COLO668 (cell line): ENCODE results near the gene FCGBP.
"Not testable (repeated sequence)": the region's sequence is repeated elsewhere in the genome, so short reads cannot be mapped to it uniquely, and the experiment has no call there.

Experiments
- DNase-seq: peaks from one replicate; lab custom pipeline; 2025; ENCODE audit not compliant: unreplicated experiment; lab: John Stamatoyannopoulos, UW

Gene FCGBP

GRCh38 chr19:39934584-39935363 is at the start of gene FCGBP:
Gene FCGBP, minus strand, starts transcription at chr19:39934634.
- no peak for DNase-seq

- no peak for DNase-seq
These were observed 49.4 kb upstream of the FCGBP start for GRCh38 chr19:39983695-39984300.

- no peak for DNase-seq
These were observed 48.4 kb upstream of the FCGBP start for GRCh38 chr19:39982883-39983282.

DNA sequence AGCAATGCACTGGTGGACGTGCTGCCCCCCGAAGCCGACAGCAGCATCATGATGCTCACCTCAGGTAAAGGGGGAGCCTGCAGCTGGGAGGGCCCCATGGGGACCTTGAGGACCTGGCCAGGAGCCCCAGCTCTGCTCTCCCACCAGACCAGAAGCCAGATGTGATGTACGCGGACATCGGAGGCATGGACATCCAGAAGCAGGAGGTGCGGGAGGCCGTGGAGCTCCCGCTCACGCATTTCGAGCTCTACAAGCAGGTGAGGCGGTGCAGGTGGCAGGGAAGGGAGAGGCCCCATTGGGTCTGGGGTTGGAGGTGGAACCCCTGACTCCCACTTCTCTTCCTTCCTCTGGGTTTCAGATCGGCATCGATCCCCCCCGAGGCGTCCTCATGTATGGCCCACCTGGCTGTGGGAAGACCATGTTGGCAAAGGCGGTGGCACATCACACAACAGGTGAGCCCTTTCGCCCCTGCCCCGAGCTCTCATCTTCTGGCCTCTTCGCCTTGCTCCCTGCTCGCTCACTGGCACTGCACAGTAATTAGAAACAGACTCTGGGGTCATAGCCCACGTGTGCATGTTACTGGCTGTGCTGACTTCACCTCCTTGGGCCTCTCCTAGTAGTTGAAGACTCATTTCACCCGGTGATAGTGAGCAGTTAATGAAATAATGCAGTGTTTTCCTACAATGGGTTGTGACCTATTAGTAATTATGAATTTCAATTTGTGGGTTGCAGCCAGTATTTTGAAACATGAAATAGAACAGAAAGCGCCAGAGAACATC is 40.1 kb upstream of the FCGBP start:
- no peak for DNase-seq

DNA sequence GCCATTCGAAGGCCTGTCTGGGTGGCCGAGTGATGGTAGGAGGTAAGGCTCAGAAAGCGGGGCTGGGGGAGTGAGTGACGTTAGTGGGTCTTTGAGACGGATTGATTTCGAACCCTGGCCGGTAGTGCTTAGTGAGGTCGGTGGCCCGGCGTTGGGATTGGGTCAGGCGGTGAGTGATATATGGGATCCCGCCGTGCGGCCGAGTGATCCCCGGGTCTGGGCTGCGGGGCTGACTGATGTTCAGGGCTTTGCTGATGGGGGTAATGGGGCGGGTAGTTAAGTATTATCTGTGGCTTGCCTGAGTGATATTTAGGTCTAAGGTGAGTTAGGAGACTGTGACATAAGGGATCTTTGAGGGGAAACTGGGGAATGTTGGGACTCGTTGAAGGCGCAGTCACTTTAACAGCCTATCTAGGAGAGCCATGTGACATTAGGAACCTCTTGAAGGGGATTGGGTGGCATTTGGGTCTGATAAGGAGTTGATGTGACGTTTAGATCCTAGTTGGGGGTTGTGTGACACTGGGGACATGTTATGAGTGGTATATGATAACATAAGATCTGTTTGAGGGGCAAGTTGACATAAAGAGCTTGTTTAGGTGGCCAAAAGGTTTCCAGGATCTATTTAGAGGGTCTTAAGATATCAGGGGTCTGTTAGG is 37.1 kb upstream of the FCGBP start:
- peak; percentile 22 for DNase-seq

- peak; percentile 98 for DNase-seq
These were observed 36.4 kb upstream of the FCGBP start, which contains the start of gene PSMC4 for GRCh38 chr19:39970675-39971379. Gene PSMC4, plus strand, starts transcription at chr19:39971165. Its CDS starts 38 bp downstream, at chr19:39971203.

- no peak for DNase-seq
These were observed 35.9 kb upstream of the FCGBP start for GRCh38 chr19:39970425-39970674.

GRCh38 chr19:39969681-39970424 is 35.4 kb upstream of the FCGBP start:
- DNase-seq: no peak

DNA sequence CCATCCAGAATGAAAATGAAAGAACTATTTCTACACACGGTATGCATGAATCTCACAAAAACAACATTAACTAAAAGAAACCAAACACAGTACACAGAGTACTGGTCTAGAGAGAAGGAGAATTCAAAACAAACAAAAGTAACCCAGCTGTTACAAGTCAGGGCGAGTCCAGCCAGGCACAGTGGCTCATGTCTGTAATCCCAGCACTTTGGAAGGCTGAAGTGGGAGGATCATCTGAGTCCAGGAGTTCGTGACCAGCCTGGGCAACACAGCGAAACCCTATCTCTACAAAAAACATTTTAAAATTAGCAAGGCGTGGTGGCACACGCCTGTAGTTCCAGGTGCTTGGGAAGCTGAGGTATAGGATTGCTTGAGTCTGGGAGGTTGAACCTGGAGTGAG is 34.8 kb upstream of the FCGBP start:
- no peak for DNase-seq

- no peak for DNase-seq
These were observed 34.4 kb upstream of the FCGBP start for GRCh38 chr19:39968789-39969188.

GRCh38 chr19:39967561-39967960 is 33.1 kb upstream of the FCGBP start:
- no peak for DNase-seq

DNA sequence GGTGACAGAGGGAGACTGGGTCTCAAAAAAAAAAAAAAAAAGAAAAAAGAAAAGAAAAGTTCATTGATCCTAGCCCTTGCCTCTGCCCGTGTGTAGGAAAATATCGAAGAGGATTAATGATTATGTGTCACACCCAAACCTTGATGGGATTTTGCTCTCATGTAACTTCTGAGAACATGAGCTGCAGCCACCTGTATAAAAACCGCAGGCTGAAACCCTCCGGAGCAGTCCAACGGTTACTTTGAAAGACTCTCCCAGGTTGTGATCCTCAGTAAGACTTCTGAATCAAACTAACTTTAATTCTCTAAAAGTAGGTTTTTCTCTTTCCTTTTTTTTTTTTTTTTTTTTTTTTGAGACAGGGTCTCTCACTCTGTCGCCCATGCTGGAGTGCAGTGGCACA is 32.2 kb upstream of the FCGBP start:
- DNase-seq: no peak

DNA sequence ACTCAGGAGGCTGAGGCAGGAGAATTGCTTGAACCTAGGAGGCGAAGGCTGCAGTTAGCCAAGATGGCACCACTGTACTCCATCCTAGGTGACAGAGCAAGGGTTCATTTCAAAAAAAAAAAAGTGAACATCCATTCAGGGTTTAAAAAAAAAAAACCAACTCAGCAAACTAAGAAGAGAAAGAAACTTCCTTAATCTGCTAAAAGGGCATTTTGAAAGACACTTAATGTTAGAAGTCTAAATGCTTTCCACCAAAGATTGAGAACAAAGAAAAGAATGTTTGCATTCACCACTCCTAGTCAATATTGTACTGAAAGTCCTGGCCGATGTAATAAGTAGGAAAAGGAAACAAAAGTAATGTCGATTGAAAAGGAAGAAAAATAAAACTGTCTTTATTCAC is 29.5 kb upstream of the FCGBP start:
- no peak for DNase-seq

DNA sequence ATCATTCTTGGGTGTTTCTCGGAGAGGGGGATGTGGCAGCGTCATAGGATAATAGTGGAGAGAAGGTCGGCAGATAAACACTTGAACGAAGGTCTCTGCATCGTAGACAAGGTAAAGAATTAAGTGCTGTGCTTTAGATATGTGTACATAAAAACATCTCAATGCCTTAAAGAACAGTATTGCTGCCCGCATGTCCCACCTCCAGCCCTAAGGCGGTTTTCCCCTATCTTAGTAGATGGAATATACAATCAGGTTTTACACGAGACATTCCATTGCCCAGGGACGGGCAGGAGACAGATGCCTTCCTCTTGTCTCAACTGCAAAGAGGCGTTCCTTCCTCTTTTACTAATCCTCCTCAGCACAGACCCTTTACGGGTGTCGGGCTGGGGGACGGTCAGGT is 25.0 kb upstream of the FCGBP start:
- DNase-seq: not testable (repeated sequence)

DNA sequence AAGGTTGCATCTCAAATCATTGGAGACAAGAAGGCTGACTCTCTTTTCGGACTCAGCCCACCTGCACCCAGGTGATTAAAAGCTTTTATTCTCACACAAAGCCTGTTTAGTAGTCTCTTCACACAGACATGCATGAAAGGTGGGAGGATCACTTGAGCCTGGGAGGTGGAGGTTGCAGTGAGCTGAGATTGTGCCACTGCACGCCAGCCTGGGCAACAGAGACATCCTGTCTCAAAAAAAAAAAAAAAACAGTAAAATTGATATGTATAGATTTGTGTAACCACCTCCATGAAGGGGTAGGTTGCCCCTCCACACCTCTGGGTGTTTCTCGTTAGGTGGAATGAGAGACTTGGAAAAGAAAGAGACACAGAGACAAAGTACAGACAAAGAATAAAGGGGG is 24.5 kb upstream of the FCGBP start:
- not testable (repeated sequence) for DNase-seq

DNA sequence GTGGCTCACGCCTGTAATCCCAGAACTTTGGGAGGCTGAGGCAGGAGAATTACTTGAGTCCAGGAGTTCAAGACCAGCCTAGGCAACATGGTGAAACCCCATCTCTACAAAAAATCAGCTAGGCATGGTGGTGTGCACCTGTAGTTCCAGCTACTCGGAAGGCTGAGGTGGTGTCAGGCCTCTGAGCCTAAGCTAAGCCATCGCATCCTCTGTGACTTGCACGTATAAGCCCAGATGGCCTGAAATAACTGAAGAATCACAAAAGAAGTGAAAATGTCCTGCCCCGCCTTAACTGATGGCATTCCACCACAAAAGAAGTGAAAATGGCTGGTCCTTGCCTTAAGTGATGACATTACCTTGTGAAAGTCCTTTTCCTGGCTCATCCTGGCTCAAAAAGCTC is 23.5 kb upstream of the FCGBP start:
- not testable (repeated sequence) for DNase-seq

DNA sequence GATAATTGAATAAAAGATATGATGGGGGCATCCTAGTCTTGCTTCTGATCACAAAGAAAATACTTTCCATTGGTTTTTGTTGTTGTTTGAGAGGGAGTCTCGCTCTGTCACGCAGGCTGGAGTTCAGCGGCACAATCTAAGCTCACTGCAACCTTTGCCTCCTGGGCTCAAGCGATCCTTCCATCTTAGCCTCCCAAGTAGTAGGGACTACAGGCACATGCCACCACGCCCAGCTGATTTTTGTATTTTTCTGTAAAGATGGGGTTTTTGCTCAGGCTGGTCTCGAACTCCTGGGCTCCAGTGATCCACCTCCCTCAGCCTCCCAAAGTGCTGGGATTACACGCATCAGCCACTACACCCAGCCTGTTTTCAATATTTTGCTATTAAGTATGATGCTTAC is 19.5 kb upstream of the FCGBP start:
- DNase-seq: no peak

- no peak for DNase-seq
These were observed 17.3 kb upstream of the FCGBP start for GRCh38 chr19:39951686-39952085.

DNA sequence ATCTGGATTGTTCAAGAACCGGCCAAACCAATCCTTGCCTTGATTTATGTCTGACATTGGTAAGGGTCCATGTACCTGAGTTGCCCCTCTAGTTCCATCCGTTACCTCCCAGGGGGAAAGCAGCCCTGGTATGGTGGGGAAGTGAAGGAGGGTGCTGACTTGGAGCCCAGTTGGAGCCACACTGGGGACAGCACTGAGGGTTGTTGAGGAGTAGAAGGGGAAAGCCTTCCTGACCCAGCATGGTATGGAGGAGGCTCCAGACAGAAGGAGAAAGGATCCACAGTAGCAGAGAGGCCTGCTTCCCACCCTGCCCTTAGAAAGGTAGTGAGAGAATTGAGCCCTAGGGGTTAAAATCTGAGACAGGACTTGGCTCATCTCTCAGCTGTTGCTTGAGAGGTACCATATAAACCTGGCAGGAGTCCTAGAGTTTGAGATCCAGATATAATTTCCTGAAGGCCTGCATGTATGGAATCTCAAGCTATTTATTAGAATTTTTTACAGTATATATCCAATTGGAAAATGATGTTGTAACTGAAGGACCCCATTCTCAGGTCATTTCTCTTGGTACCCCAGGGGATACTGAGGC is 16.7 kb upstream of the FCGBP start:
- DNase-seq: no peak
